ENCODE data around the gene DIPK1B. TPM values are rescaled to one million over a fixed set of nuclear protein-coding genes. Genes with fewer than 3 reads are reported as not detected.
"Not testable (repeated sequence)": the region's sequence is repeated elsewhere in the genome, so short reads cannot be mapped to it uniquely, and the experiment has no call there.

The DIPK1B gene
- total RNA-seq, 3 donors from 2014 or later: 1.0 to 10.0 (median 2.9) TPM

DNA sequence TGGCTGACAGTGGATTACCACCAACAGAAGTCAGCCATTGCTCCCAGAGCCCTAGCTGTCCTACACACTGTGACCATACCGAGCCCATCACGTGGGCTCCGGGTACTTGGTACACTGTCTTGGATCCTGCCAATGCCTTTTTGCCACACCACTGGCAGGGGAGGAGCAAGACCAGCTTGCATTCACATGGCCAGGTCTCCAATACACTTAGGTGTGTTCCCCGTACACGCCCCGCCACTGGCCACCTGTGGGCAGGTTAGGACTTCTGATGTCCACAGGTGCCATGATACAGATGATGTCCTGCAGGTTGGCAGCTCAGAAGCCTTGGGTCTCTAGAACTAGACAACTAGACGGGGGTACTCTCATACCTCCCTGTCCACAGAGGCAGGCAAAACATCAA, 5.4 kb upstream of the DIPK1B start:
- intact Hi-C loops (cut with DNase I, micrococcal nuclease): no loop called here
- H3K36me3 ChIP-seq (ENCODE audit: low read depth): no peaks in the 10 kb centered on the region
- ATAC-seq (no peak), DNase-seq (no peak)
- H3K4me3 ChIP-seq: no peak overlapping the region
- peaks cover 4% of the 10 kb centered on the region for H3K4me1 ChIP-seq (ENCODE audit: low read depth)
- H3K9me3 ChIP-seq: no peaks in the 10 kb centered on the region
- TF ChIP-seq CTCF (IDR thresholded peaks at IDR 0.05): no peak

GRCh38 chr9:136707849-136708517, 4.4 kb upstream of the DIPK1B start:
- ATAC-seq (no peak), DNase-seq (no peak)
- Histone ChIP-seq H3K4me3 (no peak overlapping the region), H3K9me3 (no peaks in the 10 kb centered on the region), H3K4me1 (ENCODE audit: low read depth) (peaks cover 6% of the 10 kb centered on the region), H3K36me3 (ENCODE audit: low read depth) (no peaks in the 10 kb centered on the region)
- intact Hi-C loops (cut with DNase I, micrococcal nuclease): no loop called here
- TF ChIP-seq CTCF (IDR thresholded peaks at IDR 0.05): no peak

DNA sequence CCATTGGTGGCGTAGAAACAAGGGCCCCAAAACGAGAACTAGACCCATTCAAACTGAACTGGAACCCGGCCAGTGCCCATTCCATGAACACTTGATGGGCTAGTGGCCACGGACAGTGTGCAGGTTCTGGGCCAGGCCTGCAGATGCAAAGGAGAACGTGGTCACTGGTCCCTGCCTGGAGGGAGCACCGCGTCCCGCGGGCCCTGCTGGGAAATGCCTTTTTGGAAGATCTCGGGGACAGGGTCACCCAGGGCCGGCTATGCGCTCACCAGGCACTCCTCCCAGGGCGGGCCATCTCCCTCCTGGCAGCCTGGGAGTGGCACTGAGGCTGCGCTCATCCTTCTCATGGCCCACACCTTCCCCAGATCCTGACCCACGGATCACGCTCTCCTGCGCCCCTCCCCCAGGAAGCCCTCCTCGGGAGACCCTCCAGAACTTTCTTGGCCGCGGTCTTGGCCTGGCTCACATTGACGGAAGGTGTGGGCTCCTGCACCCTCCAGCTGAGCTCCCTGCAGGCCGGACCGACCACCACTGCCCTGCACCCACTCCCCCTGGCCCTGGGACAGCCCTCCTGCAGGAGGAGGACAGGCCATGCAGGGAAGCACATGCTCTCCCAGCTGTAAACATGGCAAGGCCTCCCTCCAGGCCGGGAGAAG, 2.8 kb upstream of the DIPK1B start:
- DNase-seq (no peak), ATAC-seq (no peak)
- Histone ChIP-seq H3K4me3 (no peak overlapping the region), H3K9me3 (no peaks in the 10 kb centered on the region), H3K4me1 (ENCODE audit: low read depth) (peaks cover 6% of the 10 kb centered on the region), H3K36me3 (ENCODE audit: low read depth) (no peaks in the 10 kb centered on the region)
- intact Hi-C loops (cut with DNase I, micrococcal nuclease): no loop called here
- no peak for TF ChIP-seq CTCF (IDR thresholded peaks at IDR 0.05)

DNA sequence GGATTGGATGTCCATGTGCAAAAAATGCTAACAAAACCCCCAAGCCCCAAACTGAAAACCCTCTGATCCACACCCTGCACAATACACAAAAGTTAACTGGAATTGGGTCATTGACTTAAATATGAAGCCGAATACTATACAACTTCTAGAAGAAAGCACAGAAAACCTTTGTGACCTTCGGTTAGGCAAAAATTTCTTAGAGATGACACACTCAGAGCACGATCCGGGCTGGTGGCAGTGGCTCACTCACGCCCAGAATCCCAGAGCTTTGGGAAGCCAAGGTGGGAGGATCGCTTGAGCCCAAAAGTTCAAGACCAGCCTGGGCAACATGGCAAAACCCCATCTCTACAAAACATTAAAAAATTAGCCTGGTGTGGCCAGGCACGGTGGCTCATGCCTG, 1.8 kb upstream of the DIPK1B start:
- TF ChIP-seq CTCF (IDR thresholded peaks at IDR 0.05): no peak
- DNase-seq: no peak
- no peaks in the 10 kb centered on the region for H3K9me3 ChIP-seq
- no peak overlapping the region for H3K4me3 ChIP-seq
- intact Hi-C loops (cut with DNase I, micrococcal nuclease): no loop called here
- no peaks in the 10 kb centered on the region for H3K36me3 ChIP-seq (ENCODE audit: low read depth)
- ATAC-seq: no peak
- H3K4me1 ChIP-seq (ENCODE audit: low read depth): peaks cover 6% of the 10 kb centered on the region

DNA sequence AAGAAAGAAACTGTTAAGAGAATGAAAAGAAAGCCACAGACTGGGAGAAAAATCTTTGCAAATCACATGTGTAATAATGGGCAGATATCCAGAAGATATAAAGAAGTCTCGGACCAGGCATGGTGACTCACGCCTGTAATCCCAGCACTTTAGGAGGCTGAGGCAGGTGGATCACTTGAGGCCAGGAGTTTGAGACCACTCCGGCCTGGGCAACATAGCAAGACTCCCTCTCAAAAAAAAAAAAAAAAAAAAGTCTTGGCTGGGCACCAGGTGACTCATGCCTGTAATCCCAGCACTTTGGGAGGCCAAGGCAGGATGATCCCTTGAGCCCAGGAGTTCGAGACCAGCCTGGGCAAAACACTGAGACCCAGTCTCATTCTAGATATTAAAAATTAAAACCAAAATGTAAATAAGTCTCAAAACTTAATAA, 1.1 kb upstream of the DIPK1B start:
- ATAC-seq; H3K4me1 ChIP-seq (ENCODE audit: low read depth); intact Hi-C loops (cut with DNase I, micrococcal nuclease); H3K9me3 ChIP-seq; DNase-seq; H3K36me3 ChIP-seq (ENCODE audit: low read depth); H3K4me3 ChIP-seq: not testable (repeated sequence)

DNA sequence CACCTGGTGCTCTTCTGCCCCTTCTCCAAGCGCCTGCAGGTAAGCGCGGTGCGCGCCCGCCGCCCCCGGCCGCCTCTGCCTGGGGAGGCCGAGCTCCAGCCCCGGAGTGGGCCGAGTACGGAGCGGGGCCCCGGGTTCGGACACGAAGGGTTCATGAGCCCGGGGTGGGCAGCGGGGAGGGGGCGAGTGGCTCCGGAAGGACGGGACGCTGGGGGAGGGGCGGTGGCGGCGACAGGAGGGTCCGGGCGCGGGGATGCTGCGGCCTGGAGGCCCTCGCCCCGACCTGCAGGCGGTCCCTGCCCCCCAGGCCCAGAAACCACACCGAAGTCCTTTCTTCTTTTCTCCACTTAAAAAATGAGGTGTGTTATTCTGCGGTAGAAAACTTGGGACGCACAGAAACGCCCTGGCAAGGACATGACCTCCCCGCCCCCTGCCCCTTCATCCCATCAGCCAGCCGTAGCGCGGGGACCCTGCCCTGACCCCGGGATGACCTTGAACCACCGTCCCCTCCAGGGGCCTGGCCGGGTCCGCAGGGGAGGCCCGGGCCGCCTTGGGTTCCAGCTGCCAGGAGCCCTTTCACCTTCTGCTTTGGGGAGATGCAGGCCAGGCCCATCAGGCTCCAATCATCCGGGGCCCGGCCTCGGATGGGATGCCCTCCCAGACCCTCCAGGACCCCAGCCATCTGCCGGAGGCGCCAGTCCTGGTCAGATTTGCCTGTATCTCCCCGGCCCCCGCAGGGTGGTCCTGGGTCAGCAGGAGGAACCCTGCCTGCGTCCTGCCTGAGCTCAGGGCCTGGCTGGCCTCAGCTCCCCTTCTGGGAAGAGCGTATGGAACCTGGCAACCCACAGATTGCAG, 545 bp downstream of the DIPK1B start:
- intact Hi-C loops (cut with DNase I, micrococcal nuclease): no loop called here
- H3K4me3 ChIP-seq: no peak overlapping the region
- ATAC-seq (peak; percentile 6), DNase-seq (no peak)
- no peak for TF ChIP-seq CTCF (IDR thresholded peaks at IDR 0.05)
- H3K4me1 ChIP-seq (ENCODE audit: low read depth): peaks cover 6% of the 10 kb centered on the region
- H3K36me3 ChIP-seq (ENCODE audit: low read depth): no peaks in the 10 kb centered on the region
- no peaks in the 10 kb centered on the region for H3K9me3 ChIP-seq

Data from mucosa of descending colon (tissue), 3 donors.